BJ (cell line): ENCODE measurements around the gene PPP1R9A. TPM values are rescaled to one million over a fixed set of nuclear protein-coding genes. Genes with fewer than 3 reads are reported as not detected.
"Not testable (repeated sequence)": the region's sequence is repeated elsewhere in the genome, so short reads cannot be mapped to it uniquely, and the experiment has no call there.

ENCODE experiments used
- CTCF ChIA-PET: fragments of 350-600 bp; formaldehyde crosslinking; extraction: SDS; loops from one replicate; lab custom pipeline; 2021; ENCODE audit warnings: antibody characterized with exemption, inconsistent platforms; lab: Yijun Ruan, JAX
- POLR2A ChIA-PET: fragments of 300-600 bp; sonication (Branson Sonifier 250); formaldehyde crosslinking; extraction: SDS; loops from one replicate; lab custom pipeline; 2021; ENCODE audit warnings: antibody characterized with exemption; lab: Charles Lee
- DNase-seq: peaks from one replicate; pipeline ENCODE4 v3.0.0-alpha.2; 2011; ENCODE audit warnings: low read depth
- H3K27me3 ChIP-seq: 2 replicates; pipeline ENCODE4 v1.6.0; 2011; ENCODE audit warnings: low read length; ENCODE audit not compliant: control insufficient read depth, insufficient read depth
- H3K36me3 ChIP-seq: 2 replicates; pipeline ENCODE4 v1.5.1; 2011; ENCODE audit warnings: low read length; ENCODE audit not compliant: control insufficient read depth, insufficient read depth
- H3K4me3 ChIP-seq: 2 replicates; pipeline ENCODE4 v1.5.1; 2011; ENCODE audit warnings: low read depth, mild to moderate bottlenecking, control low read depth, low read length
- polyA plus RNA-seq: library from polyadenylated mRNA; depleted of rRNA; stranded (reverse); fragments of >200 nt; gene quantifications from 2 replicates; pipeline ENCODE4 v1.2.3, GENCODE V29; 2011
- TF ChIP-seq, protein P1 (sequence below): IDR thresholded peaks from 2 replicates; pipeline ENCODE4 v1.5.1; 2011; ENCODE audit warnings: low read depth, mild to moderate bottlenecking, control low read depth, inconsistent platforms, low read length, moderate library complexity; ENCODE audit not compliant: insufficient read depth

The PPP1R9A gene
- polyA plus RNA-seq, 1 experiment = 0.09 TPM

- POLR2A ChIA-PET = no interaction called here
- no peak overlapping the region for H3K4me3 ChIP-seq
Measured at GRCh38 chr7:95001815-95002561, 94.6 kb downstream of the PPP1R9A start.

DNA sequence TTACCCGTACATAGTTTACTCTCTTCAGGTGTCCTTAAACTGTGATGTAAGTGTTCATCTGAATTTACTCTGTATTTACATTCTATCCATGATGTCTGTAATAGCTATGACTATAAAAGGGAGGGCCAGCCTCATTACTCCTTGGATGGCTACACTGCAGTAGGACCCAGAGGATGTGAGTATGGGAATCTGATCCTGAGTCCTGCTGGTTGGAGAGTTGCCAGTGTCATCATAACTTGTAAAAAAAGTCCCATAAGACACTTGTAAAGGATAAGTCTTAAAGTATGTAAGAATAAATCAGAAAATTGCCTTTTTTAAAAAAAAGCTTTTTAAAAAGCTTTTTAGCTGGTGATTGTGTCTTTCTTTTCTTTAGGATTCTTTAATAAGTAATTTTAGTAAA is 95.4 kb downstream of the PPP1R9A start:
- CTCF ChIA-PET = interaction anchor here (1.4 kb wide), 1 partner anchor 16 kb away, joined by 3 read pairs; no protein-coding TSS in a partner anchor
- TF ChIP-seq, protein P1, sequence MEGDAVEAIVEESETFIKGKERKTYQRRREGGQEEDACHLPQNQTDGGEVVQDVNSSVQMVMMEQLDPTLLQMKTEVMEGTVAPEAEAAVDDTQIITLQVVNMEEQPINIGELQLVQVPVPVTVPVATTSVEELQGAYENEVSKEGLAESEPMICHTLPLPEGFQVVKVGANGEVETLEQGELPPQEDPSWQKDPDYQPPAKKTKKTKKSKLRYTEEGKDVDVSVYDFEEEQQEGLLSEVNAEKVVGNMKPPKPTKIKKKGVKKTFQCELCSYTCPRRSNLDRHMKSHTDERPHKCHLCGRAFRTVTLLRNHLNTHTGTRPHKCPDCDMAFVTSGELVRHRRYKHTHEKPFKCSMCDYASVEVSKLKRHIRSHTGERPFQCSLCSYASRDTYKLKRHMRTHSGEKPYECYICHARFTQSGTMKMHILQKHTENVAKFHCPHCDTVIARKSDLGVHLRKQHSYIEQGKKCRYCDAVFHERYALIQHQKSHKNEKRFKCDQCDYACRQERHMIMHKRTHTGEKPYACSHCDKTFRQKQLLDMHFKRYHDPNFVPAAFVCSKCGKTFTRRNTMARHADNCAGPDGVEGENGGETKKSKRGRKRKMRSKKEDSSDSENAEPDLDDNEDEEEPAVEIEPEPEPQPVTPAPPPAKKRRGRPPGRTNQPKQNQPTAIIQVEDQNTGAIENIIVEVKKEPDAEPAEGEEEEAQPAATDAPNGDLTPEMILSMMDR = no peak

More at GRCh38 chr7:95001815-95002561, 94.6 kb downstream of the PPP1R9A start:
- no peaks in the 10 kb centered on the region for H3K27me3 ChIP-seq
- CTCF ChIA-PET = interaction anchor here (1.4 kb wide), 1 partner anchor 15 kb away, joined by 3 read pairs; no protein-coding TSS in a partner anchor
- TF ChIP-seq, protein P1 = no peak
- no peaks in the 10 kb centered on the region for H3K36me3 ChIP-seq
- no peak for DNase-seq

DNA sequence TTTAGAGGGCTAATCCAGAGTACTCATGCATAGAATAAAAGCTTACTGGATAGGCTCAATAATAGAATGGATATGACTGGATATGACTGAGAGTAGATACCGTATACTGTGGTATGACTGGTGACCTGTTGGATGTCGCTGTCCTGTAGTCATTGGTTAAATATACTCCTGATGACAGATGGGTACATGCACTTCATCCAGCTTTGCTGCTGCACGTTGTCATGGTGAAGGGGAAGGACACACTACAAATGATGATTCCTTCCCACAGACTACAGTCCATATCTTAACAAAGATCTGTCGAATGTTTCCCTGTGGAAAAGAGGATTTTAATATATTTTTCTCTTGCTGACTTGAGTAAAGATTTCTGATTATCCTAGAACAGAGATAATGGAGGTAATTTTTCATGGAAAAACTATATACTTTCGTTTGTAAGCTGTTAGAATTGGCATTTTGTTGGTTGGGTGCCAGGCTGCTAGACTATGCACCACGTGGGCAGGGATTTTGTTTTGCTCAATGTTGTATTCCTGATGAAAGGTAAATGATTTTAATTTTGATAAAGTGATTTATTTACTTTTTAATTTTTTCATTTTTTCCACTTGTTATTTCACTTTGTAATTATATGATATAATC is 97.3 kb downstream of the PPP1R9A start:
- TF ChIP-seq, protein P1 = no peak
- no peaks in the 10 kb centered on the region for H3K36me3 ChIP-seq
- ChIA-PET CTCF (interaction anchor here (0.7 kb wide), 1 partner anchor 14 kb away, joined by 3 read pairs; no protein-coding TSS in a partner anchor), POLR2A (no interaction called here)
- no peak for DNase-seq
- no peak overlapping the region for H3K4me3 ChIP-seq
- no peaks in the 10 kb centered on the region for H3K27me3 ChIP-seq

More for the DNA sequence above, 95.4 kb downstream of the PPP1R9A start:
- DNase-seq = no peak
- no peaks in the 10 kb centered on the region for H3K36me3 ChIP-seq
- POLR2A ChIA-PET = no interaction called here
- H3K4me3 ChIP-seq = no peak overlapping the region
- H3K27me3 ChIP-seq = no peaks in the 10 kb centered on the region

- TF ChIP-seq, protein P1 = no peak
- H3K27me3 ChIP-seq = no peaks in the 10 kb centered on the region
- DNase-seq = no peak
- ChIA-PET CTCF (no interaction called here), POLR2A (no interaction called here)
- no peaks in the 10 kb centered on the region for H3K36me3 ChIP-seq
- H3K4me3 ChIP-seq = no peak overlapping the region
Measured at GRCh38 chr7:95006010-95006409, 98.6 kb downstream of the PPP1R9A start.

DNA sequence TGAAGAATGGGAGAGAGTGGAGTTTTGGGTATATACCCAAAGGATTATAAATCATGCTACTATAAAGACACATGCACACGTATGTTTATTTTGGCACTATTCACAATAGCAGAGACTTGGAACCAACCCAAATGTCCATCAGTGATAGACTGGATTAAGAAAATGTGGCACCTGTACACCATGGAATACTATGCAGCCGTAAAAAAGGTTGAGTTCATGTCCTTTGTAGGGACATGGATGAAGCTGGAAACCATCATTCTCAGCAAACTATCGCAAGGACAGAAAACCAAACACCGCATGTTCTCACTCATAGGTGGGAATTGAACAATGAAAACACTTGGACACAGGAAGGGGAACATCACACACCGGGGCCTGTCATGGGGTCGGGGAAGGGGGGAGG is 101.4 kb downstream of the PPP1R9A start:
- CTCF ChIA-PET, H3K27me3 ChIP-seq, H3K4me3 ChIP-seq, DNase-seq, POLR2A ChIA-PET, H3K36me3 ChIP-seq: not testable (repeated sequence)
